Stimulated activated CD4-positive, alpha-beta T cell treated with anti-CD3 and anti-CD28 coated beads, TNF-alpha, amount 100 ng/mL, for 48 hours (primary cell): ENCODE measurements around the gene TTC8.
A peak's percentile ranks its signal among the peaks of the same experiment; 100 is the strongest.
"Not testable (repeated sequence)": the region's sequence is repeated elsewhere in the genome, so short reads cannot be mapped to it uniquely, and the experiment has no call there.

Experiments used
- DNase-seq, 3 donors: peaks; one replicate each; pipeline ENCODE4 v3.0.0-alpha.2; 2020; ENCODE audit warnings: low read depth in 3 of 3

TTC8 gene

DNA sequence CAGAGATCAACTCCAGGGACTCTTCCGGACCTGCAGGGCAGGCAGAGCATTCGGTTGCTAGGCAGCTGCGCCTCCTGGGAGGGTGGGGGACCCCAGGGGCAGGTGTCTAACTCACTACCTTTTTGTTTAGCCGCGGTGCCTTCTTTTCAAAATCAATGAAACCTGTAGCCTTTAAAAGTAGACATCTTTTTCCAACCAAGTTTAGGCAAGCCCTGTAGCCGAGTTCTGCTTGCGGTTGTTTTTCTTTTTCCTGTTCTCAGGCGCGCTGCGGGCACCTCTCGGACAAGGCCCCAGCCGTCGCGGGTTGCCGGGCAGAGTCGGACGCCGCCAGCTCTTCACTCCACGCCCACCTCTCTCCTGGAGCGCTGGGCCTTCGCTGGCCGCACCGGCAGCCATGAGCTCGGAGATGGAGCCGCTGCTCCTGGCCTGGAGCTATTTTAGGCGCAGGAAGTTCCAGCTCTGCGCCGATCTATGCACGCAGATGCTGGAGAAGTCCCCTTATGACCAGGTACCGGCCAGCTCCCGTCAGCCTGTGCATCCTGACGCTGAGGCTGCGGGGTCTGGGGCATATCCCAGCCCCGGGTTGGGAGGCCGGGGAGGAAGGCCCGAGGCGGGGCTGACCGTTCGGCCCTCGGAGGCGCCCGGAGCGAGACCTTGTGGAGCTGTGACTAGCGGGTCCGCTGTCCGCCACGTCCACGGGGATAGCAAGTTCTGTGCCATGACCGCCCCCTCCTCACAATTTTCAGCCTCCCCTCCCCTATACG, at the start of gene TTC8:
Gene TTC8 (plus strand): TSS at position 338 of the 764 bp plus-strand sequence. CDS start 57 bp downstream, at position 395.
- DNase-seq: peak; percentile 71 to 80 (median 73)

DNA sequence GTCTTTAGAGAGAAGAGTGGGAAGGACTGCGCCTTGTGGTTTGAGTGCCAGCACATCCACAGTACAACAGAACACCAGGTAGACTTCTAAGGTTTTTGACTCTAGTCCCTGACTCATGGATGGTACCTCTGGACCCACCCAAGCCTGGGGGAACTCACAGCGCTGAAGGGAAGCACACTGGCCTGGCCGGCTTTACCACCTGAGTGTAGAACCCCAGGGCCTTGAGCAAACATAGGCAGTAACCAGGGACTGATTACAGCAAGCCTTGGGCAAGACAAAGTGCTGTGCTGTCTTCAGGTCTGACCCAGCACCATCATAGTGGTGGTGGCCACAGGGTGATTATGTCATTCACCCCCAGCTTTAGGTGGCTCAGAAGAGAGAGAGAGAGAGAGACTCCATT, 48.9 kb upstream of the TTC8 start:
- DNase-seq: no peak

DNA sequence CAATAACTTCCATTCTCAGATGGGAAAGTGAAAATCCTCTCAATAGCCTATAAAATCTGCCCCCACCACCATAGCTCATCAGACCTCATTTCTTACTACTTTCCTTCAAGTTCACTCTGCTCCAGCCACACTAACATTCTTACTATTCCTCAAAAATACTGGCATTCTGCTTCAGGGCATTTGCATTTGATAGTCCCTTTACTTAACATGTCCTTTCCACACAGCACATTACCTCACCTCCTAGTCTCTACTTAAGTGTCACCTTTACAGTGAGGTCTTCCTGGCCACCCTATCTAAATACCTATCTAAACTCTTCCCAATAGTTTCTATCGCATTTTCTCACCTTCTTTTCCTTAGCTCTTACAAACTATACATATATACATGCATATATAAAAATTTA, 38.5 kb upstream of the TTC8 start:
- no peak for DNase-seq

DNA sequence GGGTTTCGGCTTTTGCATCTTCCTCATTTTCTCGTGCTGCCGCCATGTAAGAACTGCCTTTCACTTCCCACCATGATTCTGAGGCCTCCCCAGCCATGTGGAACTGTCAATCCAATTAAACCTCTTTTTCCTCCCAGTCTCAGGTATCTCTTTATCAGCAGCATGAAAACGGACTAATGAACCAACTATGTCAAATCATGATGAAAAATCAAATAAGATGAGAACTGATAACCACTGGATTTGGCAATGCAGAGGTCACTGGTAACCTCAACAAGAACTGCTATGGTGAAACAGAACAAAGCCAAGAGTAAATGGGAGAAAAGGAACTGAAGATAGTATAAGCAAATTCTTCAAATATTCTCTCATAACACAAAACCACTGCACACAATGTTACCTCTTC, 37.7 kb upstream of the TTC8 start:
- no peak for DNase-seq

DNA sequence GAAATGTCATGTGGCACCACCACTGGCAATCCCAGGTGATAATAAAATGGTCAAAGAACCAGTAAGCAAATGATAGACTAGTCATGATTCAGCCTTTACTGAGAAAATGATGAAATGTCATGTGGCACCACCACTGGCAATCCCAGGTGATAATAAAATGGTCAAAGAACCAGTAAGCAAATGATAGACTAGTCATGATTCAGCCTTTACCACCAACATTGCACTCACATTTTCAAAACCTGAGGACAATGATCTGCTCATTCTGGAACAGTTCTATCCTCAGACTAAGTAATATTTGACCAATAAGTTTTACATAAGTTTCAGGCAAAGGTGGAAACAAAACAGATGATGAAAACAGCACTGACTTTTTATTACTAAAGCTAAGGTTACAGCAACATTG, 34.9 kb upstream of the TTC8 start:
- DNase-seq: not testable (repeated sequence)

DNA sequence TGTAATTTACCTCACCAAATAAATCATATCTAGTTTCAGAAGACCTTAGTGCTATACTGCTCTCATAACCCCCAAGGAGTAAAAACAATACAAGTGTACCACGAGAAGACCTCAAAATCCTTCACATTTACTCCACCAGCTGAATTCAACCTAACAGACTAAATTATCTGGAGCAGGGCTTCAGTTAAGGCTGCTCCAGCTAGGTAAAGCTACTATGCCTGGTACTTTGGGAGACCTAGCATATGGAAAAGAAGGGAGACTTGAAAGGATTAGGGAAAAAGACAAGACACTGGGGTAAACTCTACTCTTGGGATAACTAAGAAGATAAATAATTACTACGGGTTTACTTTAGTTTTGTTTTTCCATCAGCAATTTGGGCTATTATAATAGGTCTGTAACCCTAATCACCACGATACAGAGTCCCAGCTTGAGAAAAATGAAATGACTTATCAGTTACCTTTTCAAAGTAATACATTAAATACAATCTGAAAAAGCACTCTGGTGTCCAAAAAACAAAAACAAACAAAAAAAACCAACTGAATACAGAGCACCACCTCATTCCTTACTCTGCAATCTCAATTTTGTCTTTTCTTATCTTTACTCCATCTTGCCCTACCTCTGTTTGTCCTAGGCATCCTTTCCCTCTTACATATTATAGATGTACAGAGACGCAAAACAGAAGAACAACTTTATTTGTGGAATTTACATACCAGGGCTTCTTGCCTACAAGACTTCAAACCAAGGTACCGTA, 33.8 kb upstream of the TTC8 start:
- DNase-seq: no peak

DNA sequence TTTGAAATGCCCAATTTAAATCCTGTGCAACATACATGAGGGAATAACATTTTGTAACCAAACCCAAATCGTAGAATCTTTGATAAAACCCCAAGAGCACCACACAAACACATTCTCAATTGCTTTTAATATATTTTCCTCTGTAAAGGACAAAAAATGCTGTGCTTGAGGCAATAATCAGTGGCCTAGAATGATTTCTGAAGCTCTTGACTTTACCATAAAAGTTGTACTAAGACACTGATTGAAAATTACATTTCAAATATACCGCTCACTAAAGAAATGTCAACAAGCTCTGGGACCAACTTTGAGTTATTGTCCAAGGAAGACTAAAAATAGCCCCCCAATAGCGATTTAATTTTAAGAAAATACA, 33.2 kb upstream of the TTC8 start:
- no peak for DNase-seq

DNA sequence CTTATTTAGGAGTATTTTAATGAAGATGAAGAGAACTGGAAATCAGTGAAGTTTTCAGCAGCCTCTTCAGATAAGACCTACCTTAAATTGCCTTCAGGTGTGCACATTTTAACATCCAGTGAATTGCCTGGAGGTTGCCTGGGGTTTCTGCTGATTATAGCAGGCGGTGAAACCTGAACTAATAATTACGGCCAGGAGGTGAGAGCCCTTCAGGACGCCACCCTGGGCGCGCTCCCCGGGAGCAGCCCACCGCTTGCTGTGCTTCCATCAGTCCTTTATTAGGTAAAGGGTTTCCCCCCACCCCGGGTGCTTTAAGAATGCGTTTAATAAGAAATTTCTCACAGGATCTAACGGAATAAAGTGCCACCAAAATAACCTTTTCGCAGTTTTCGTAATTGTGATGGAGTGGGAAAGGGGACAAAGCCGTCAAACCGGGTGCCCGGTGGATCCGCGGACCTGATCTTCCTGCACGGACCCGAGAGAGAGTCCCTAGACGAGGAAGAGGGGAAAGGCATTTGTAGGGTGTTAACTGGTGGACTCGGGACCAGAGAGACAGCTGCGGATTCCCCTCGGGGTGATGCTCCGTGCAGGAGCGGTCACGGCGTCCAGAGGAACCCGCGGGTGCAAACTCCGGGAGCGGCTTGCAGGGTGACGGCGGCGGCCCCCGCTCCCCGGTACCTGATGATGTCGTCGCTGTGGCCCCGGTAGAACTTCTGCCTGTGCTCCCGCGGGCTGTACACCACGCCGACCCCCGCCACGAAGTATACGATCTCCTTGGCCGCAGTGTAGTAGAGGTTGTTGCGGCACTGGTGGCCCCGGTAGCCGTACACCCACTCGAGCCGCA, 32.6 kb upstream of the TTC8 start:
- DNase-seq: peak in 1 of 3 donors; percentile 24

DNA sequence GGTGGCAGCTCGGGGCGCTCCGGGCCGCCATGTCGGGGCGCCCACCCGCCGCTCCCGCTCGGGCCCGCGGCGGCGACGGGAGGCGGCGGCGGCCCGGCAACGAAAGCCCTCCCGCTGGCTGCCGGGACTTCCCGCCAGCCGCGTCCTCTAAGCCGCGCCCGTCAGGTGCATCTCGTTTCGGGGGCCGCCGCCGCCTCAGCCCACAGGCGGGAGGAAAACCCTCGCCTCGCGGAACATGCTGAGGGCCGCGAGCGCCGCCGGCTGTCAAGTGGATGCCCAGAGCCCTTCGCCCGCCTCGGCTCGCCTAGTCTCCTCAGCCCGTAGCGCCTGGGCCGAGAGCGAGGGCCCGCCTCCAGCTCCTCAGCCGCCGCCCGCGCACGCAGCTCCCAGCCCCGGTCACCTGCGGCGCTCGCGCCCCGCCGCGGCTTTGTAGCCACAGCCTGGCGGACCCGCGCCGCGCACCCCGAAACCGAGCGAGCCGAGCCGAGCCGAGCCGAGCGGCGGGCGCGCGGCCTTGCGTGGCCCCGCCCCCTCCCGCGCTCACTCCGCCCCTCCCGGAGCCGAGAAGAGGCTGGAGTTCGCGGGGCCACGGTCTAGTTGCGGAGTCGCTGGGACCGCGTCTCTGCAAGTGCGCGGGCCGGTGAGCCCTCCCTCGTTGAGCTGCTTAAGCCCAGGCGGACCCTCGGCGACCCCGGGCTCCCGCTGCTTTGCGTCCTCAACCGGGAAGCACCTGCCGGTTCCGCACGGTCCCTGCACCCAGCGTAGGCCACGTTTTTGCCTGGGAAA, 31.8 kb upstream of the TTC8 start, which contains the start of gene EML5:
Gene EML5 (minus strand): TSS at position 481 of the 786 bp plus-strand sequence. CDS start 450 bp downstream, at position 31.
- DNase-seq: peak; percentile 63 to 81 (median 72)

DNA sequence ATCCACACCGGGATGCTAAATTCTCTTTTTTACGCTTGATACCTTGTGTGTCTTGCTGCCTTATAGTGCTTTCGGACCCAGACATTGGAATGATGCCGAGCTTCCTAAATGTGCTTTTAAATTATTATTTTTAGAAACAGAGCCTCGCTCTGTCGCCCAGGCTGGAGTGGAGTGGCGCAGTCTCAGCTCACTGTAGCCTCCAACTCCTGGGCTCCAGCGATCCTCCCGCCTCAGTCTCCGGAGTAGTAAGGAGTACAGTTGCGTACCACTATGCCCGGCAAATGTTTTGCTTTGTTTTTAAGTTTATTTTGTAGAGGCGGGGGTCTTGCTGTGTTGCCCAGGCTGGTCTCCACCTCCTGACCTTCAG, 31.2 kb upstream of the TTC8 start:
- peak in 1 of 3 donors; percentile 3 for DNase-seq

DNA sequence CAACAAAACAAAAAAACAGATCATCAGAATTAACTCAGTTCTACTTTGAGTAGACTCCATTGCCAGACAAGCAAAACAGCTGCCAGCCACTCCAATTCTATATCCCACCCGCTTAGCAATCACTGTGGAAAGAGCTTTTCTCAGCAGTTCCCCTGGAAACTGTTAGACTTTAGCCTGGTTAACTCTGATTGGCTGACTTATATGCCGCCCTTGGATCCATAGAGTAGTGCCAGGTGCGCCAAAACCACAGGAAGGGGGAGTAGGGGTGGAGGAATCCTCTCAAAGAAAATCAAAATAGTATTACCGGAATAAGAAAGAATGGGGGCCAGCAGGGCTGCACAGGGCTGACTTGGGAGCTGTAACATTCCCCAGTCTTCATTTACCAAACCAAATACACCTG, 26.3 kb upstream of the TTC8 start:
- no peak for DNase-seq

DNA sequence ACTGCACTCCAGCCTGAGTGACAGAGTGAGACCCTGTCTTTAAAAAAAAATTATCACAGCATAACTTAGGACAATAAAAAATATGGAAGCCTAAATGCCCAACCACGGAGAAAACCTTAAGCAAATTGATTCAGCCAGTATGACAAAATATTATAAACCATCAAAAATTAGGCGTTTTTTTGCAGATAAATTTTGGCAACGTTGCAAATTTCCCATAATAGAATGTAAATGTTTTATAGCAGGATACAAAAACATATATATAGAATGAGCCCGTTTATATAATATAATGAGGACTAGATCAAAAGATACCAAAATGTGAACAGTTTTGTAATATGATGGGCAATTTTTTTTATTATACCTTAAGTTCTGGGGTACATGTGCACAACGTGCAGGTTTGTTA, 24.9 kb upstream of the TTC8 start:
- no peak for DNase-seq

DNA sequence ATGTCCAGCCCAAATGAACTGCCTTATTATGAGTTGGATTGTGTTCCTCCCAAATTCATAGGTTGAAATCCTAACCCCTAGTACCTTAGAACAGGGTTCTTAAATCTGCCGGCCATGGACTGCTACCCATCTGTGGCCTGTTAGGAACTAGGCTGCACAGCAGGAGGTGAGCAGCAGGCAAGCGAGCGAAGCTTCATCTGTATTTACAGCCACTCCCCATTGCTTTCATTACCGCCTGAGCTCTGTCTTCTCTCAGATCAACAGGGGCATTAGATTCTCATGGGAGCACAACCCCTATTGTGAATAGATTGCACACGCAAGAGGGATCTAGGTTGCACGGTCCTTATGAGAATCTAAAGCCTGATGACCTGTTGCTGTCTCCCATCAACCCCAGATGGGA, 21.9 kb upstream of the TTC8 start:
- DNase-seq: no peak

DNA sequence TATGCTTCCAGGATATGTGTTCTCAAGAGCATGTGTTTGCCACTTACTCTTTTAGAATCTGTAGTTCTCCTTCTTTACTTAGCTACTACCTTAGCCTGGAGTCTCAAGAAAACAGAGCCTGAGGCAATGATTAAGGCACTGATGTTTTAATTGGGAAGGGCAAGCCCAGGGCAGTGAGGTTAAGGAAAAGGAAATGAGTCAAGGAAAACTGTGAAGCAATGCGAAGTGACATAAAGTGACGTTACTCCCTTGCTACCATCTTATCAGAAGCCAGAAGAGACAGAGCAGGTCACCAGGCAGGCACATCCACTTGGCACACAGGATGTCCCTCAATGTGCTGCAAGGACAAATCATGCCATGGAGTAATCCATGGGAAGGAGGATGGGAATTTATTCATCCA, 20.4 kb upstream of the TTC8 start:
- no peak for DNase-seq

DNA sequence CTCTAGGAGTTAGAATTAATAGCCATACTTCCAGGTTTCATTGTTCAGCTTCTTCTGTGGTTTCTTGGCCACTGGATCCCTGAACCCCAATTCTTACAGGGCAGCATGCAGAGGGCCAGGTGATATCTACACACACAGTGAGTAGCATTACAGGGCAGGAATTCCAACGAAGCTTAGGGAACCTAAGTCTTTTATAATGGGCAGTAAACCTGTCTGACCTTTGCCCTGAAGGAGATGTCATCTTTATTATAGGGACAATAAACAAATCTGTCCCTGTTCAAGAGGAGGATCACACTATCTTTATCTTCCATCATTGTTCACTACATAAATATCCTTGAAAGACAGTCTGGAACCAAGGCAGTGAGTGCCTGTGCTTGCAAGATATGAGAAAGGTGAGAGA, 20.0 kb upstream of the TTC8 start:
- no peak for DNase-seq

DNA sequence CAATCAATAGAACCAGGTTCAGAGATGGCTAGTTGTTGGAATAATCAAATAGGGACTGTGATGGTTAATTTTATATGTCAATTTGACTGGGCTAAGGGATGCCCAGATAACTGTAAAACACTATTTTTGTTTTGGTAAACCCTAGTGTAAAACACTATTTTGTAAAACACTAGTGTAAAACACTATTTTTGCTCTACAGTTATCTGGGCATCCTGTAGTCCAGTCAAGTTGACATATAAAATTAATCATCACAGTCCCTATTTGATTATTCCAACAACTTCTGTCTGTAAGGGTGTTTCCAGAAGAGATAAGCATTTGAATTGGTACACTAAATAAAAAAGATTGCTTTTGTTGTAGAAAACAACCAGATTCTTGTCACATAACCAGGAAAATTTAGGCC, 16.1 kb upstream of the TTC8 start:
- DNase-seq: no peak

DNA sequence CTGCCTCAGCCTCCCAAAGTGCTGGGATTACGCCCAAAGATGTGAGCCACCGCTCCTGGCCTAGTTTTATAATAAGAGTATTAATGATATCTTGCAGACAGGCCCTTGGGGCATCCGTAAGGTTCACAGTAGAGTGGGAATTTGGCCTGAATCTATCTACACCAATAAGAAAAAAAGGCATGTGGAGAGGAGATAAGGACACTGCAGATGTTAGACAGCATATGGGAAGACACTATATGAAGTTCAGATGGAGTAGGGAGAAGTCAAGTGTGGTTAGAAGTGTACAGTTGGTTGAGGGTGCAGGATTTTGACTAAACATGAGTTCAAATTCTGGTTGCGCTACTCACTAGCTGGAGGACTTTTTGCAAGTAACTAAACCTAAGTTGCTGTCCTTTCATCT, 8.5 kb upstream of the TTC8 start:
- no peak for DNase-seq

DNA sequence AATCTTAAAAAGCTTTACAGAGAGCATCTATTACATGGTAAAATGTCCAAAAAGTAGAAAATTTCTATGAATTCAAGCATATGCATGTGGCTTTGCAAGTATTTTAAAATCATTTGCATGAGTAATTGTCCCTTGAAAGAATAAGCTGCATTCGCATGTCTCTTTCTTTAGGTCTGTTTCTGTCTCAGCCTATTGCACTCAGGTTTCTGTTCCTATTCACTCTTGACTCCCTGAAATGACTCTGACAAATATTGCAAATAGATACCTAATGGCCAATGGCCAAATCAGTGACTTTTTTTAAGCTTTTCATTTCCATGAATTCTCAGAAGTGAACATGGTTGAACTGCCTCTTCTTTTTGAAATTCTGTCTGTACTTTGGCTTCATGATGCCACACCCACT, 6.4 kb upstream of the TTC8 start:
- DNase-seq: no peak

DNA sequence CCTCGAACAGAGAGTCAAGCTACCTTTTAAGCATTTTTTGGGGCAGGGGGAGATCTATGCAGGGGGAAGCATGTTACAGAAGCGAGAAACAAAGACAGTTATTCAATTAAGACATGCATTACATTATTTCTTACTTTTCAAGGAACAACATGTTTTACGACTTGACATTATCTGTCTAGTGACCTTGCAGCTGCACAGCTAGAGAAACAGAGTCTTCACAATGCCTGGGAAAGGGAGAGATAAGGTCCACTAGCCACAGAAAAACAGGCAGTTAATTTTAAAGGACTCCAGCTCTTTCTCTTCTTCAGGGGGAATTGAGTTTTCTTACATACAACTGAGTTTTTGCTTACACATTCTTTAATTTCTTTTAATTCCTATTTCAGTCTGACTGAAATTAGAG, 4.8 kb upstream of the TTC8 start:
- not testable (repeated sequence) for DNase-seq

DNA sequence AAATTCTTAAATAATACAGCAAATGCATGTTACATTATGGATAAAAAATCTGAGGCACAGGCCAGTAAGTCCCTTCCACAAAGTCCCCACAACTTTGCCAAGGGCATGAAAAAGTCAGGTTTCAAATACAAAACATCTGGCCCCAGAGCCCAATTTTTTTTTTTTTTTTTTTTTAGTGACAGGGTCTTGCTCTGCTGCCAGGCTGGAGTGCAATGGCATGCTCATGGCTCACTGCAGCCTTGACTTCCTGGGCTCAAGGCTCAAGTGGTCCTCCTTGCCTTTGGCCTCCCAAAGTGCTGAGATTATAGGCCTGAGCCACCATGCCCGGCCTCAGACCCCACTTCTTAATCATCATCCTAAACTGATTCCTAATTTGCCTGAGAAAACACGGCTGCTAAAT, 3.1 kb upstream of the TTC8 start:
- no peak for DNase-seq

DNA sequence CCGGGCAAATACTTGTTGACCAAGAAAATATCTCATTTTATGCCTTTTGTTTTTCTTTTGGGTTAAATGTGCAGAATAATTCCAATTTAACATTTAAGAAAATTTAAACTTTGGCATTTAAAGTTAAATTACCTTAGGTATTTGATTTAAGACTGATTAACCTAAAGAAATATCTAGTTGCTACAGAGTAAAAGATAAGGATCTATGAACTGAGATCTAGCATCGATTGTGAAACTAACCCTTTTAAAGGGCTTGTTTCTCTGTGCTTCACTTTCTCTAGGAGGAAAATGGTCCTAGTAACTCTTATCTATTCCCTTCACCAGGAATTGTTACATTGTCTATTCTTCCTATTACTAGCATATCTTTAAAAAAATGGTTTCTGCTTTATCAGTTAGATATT, 2.6 kb upstream of the TTC8 start:
- no peak for DNase-seq

DNA sequence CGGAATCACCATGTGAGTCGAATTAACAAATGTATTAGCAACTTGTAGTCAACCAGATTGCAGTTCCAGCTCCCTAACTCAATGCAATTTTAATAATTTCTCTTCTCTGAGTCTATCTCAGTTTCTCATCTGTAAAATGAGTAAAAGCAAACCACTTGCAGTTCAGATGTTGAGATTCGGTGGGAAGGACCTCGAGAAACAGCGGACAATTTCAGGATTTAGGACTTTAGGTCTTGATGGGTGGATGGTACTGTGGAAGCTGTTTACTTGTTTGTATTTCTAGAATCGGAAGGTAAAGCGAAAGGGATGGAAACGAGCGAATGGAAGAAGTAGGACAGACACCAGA, 510 bp upstream of the TTC8 start:
- DNase-seq: no peak
